Brain microvascular endothelial cell (primary cell): ENCODE results near the gene LIPE.

Experiments used
- DNase-seq: peaks from one replicate; pipeline ENCODE4 v3.0.0-alpha.2; 2020
- H3K27ac ChIP-seq: fragments of 250-450 bp; sonication (Bioruptor Pico); 2 replicates; pipeline ENCODE4 v1.5.1; 2020; ENCODE audit warnings: mild to moderate bottlenecking, moderate library complexity
- H3K27me3 ChIP-seq: fragments of 250-450 bp; sonication (Bioruptor Pico); replicated peaks from 2 replicates; pipeline ENCODE4 v1.5.1; 2020; ENCODE audit warnings: mild to moderate bottlenecking
- H3K36me3 ChIP-seq: fragments of 250-450 bp; sonication (Bioruptor Pico); replicated peaks from 2 replicates; pipeline ENCODE4 v1.5.1; 2020; ENCODE audit warnings: mild to moderate bottlenecking
- H3K4me3 ChIP-seq: 2 replicates; pipeline ENCODE4 v1.5.1; 2011; ENCODE audit warnings: low read depth, mild to moderate bottlenecking, control low read depth, low read length, moderate library complexity
- CTCF ChIP-seq: IDR thresholded peaks from 2 replicates; pipeline ENCODE4 v1.5.1; 2011; ENCODE audit warnings: low read depth, mild to moderate bottlenecking, moderate library complexity, low read length, control low read depth, inconsistent platforms; ENCODE audit errors: missing control alignments
- in situ Hi-C: cut with HindIII; loops from 2 replicates; pipeline ENCODE4 v1.10.0; 2017; ENCODE audit warnings: low sequenced_read_pairs, low pct_ligation_motif_present

Gene LIPE

GRCh38 chr19:42394751-42395150 is 32.4 kb downstream of the LIPE start:
- H3K27me3 ChIP-seq, result peaks cover 13% of the 10 kb centered on the region
- in situ Hi-C loops, result no loop called here
- no peaks in the 10 kb centered on the region for H3K36me3 ChIP-seq
- H3K27ac ChIP-seq, result no peak overlapping the region
- H3K4me3 ChIP-seq, result no peak overlapping the region
- DNase-seq, result no peak
- no peak for TF ChIP-seq CTCF

DNA sequence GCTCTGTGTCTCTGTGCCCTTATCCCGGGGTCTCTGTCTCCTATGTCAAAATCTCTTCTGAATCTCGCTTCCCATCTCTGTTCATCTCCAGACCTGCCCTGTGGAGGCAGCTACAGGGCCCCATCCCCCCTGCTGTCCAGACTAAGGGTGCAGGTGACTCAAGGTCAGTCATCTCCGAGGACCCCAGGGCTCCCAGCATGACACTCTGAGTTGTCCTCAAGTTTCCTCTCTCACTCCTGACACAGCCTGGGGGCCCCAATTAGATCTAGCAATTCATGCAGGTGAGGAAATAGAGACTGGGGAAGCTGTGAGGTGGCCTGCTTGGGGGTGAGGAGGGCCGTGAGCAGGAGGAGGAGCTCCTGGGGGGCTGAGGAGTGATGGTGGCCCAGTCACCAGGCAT is 35.0 kb downstream of the LIPE start:
- peaks cover 15% of the 10 kb centered on the region for H3K27me3 ChIP-seq
- in situ Hi-C loops, result no loop called here

DNA sequence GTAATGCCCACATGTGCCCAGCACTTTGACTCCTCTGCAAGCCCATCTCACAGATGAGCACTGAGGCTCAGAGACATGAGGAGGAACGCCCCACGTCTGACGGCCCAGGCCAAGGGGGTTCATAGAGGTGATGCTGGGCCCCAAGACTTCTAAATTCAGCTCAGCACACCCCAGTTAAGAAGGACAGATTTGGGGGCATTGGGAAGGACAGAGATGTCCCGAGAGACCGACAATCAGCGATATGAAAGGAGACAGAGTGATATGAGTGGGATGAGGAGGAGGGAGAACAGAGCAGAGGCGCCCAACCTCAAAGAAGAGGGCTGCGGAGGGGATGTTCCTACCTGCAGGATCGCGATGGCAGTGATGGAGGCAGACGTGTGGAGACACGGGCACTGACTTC is 37.3 kb downstream of the LIPE start, which contains the start of gene CNFN:
Gene CNFN (minus strand): TSS at position 399 of the 400 bp plus-strand sequence. CDS start 1,260 bp downstream, outside the sequence.
- Histone ChIP-seq H3K36me3 (no peaks in the 10 kb centered on the region), H3K27ac (no peak within 1 kb of the TSS), H3K4me3 (no peak within 1 kb of the TSS), H3K27me3 (peaks cover 15% of the 10 kb centered on the region)
- in situ Hi-C loops, result no loop called here
- DNase-seq, result no peak
- TF ChIP-seq CTCF, result no peak

More for the DNA sequence above, 35.0 kb downstream of the LIPE start:
- Histone ChIP-seq H3K27ac (no peak overlapping the region), H3K36me3 (no peaks in the 10 kb centered on the region), H3K4me3 (no peak overlapping the region)
- TF ChIP-seq CTCF, result no peak
- no peak for DNase-seq

DNA sequence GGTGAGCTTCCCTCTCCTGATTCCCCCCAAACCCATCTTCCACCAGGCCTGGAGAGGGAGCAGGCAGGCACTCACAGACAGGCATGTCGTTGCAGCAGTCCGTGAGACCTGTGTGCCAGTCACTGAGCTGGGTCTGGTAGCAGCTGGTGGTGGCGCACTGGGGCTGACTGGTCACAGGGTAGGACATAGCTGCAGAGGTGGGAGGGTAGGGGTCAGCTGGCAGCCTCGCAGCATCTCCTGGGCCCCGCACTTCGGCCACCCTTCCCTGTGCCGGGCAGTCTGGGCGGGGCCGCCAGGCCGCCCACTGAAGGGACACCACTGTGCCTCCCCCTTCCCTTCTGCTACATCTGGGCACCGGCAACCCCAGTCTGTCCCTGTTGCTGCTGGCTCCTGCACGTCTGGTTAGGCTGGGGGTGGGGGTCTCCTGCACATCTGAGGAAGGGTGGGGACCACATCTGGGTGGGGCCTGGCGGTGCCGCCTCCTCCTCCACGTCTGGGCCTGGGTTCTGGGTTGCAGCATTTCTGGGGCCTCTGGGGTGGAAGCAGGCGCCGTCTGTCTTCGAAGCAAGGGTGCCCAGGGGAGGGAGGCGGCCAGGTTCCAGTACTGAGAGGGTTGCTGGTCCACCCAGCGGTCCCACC is 38.2 kb downstream of the LIPE start:
- Histone ChIP-seq H3K27ac (no peak overlapping the region), H3K4me3 (no peak overlapping the region), H3K27me3 (peaks cover 15% of the 10 kb centered on the region), H3K36me3 (no peaks in the 10 kb centered on the region)
- in situ Hi-C loops, result no loop called here
- DNase-seq, result no peak
- TF ChIP-seq CTCF, result no peak

- in situ Hi-C loops, result no loop called here
- Histone ChIP-seq H3K36me3 (no peaks in the 10 kb centered on the region), H3K4me3 (peak overlapping the region; percentile 45), H3K27ac (no peak overlapping the region), H3K27me3 (peaks cover 15% of the 10 kb centered on the region)
- peak; percentile 26 for DNase-seq
- TF ChIP-seq CTCF, result peak; percentile 70
These were observed 40.0 kb downstream of the LIPE start for GRCh38 chr19:42386974-42387707.
